ENCODE results near the gene SLC22A1.
A peak's percentile ranks its signal among the peaks of the same experiment; 100 is the strongest.

Gene SLC22A1

DNA sequence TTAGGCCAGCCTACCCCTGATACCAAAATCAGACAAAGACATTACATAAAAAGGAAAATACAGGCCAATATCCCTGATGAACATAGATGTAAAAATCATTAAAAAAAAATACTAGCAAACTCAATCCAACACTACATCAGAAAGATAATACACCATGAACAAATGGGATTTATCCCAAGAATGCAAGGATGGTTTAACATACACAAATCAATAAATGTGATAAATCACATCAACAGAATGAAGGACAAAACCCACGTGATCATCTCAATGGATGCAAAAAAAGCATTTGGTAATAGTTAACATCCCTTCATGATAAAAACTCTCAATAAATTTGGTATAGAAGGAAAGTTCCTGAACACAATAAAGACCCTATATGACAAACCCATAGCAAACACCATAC is 73.2 kb downstream of the SLC22A1 start:
- Histone ChIP-seq H3K27ac (no peak overlapping the region), H3K4me3 (no peak overlapping the region)
- no peak for DNase-seq (ENCODE audit: low spot score)
- TF ChIP-seq, protein P1, sequence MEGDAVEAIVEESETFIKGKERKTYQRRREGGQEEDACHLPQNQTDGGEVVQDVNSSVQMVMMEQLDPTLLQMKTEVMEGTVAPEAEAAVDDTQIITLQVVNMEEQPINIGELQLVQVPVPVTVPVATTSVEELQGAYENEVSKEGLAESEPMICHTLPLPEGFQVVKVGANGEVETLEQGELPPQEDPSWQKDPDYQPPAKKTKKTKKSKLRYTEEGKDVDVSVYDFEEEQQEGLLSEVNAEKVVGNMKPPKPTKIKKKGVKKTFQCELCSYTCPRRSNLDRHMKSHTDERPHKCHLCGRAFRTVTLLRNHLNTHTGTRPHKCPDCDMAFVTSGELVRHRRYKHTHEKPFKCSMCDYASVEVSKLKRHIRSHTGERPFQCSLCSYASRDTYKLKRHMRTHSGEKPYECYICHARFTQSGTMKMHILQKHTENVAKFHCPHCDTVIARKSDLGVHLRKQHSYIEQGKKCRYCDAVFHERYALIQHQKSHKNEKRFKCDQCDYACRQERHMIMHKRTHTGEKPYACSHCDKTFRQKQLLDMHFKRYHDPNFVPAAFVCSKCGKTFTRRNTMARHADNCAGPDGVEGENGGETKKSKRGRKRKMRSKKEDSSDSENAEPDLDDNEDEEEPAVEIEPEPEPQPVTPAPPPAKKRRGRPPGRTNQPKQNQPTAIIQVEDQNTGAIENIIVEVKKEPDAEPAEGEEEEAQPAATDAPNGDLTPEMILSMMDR (IDR thresholded peaks at IDR 0.05), result no peak

GRCh38 chr6:160197662-160198061 is 76.0 kb downstream of the SLC22A1 start:
- no peak overlapping the region for H3K27ac ChIP-seq
- TF ChIP-seq, protein P1 (IDR thresholded peaks at IDR 0.05), result no peak
- no peak for DNase-seq (ENCODE audit: low spot score)
- no peak overlapping the region for H3K4me3 ChIP-seq

- H3K4me3 ChIP-seq, result no peak overlapping the region
- H3K27ac ChIP-seq, result no peak overlapping the region
- TF ChIP-seq, protein P1 (IDR thresholded peaks at IDR 0.05), result no peak
- DNase-seq (ENCODE audit: low spot score), result no peak
Measured at GRCh38 chr6:160198606-160199211, 77.1 kb downstream of the SLC22A1 start.

DNA sequence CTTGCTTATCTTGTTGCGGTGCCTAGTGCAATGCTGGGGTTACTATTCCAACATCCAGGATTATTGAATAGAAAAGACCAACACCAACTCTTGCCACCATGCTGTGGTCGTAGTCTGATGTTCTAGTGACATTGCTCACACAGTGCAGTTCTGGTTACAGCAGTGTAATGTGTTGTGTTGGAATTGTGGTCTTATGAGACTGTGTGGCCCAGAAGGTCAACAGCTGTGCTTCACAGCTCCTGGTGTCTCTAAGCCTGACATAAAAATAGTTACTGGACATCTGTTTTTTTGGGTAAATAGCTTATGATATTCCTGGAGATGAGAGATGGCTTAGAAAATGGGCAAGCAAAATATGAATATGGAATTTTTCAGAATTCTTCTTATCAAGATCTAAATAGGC is 79.4 kb downstream of the SLC22A1 start:
- TF ChIP-seq, protein P1 (IDR thresholded peaks at IDR 0.05), result no peak
- no peak overlapping the region for H3K27ac ChIP-seq
- DNase-seq (ENCODE audit: low spot score), result no peak
- H3K4me3 ChIP-seq, result no peak overlapping the region

DNA sequence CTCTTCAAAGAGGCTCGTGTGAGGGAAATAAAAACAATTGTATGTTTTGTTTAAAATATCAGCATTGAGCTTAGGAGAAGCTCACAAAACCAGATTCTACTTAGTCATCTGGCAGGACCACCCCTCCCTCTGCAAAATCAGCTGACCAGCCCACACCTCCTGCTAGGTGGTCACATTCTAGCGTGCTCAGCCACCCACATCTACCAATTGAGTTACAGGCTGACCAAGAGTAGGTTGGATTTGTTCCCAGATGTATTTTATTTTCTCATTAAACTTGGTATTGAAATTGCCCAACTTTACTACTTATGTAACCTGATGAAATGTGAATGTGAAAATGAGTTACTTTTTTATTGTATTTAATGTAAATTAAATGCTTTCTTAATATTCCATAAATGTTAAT is 80.8 kb downstream of the SLC22A1 start:
- Histone ChIP-seq H3K27ac (peak overlapping the region in 1 of 2 donors; percentile 23), H3K4me3 (no peak overlapping the region)
- TF ChIP-seq, protein P1 (IDR thresholded peaks at IDR 0.05), result no peak
- no peak for DNase-seq (ENCODE audit: low spot score)

DNA sequence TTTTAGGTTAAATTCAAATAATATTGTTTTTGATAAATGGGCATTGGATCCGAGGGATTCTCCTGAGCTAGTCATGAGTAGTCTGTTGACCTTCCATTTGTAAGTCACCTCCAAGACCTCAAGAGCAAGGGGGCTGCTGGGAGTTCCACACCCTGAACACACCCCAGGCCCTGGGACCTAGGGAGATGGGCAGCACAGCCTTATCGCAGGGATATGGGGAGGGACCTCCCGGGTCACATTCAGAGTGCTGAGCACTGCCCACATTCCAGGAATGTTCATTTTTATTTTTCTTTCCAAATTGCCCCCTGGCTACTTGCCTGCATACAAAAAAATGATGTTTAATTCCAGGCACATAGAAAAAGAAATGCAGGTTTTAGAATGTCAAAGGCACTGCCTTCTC is 81.5 kb downstream of the SLC22A1 start:
- peak overlapping the region in 1 of 2 donors; percentile 34 for H3K27ac ChIP-seq
- DNase-seq (ENCODE audit: low spot score), result no peak
- no peak overlapping the region for H3K4me3 ChIP-seq
- TF ChIP-seq, protein P1 (IDR thresholded peaks at IDR 0.05), result no peak

DNA sequence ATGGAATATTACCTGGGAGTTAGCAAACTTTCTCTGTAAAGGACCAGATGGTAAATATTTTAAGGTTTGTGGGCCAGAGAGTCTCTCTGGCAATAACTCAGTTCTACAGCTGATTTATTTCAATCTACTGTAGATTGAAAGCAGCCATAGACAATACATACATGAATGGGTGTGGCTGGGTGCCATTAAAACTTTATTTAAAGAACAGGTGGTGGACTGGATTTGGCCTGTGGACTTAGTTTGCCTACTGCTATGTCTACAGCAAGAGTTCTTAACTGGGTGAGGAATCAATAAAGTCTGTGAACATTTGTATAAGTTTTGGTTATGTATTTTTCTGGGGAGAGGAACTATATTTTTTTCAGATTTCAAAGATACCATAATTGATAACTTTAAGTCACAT is 81.9 kb downstream of the SLC22A1 start:
- no peak for DNase-seq (ENCODE audit: low spot score)
- Histone ChIP-seq H3K27ac (no peak overlapping the region), H3K4me3 (no peak overlapping the region)
- TF ChIP-seq, protein P1 (IDR thresholded peaks at IDR 0.05), result no peak

Data from coronary artery (tissue), 2 donors.